Activated CD4-positive, alpha-beta T cell treated with anti-CD3 and anti-CD28 coated beads, Interleukin-2, amount 50 U/mL, for 1 hour (primary cell): Measurements from ENCODE around the gene NCBP3.

Experiments used
- DNase-seq: peaks from one replicate; pipeline ENCODE4 v3.0.0-alpha.2; 2020

The NCBP3 gene, protein sequence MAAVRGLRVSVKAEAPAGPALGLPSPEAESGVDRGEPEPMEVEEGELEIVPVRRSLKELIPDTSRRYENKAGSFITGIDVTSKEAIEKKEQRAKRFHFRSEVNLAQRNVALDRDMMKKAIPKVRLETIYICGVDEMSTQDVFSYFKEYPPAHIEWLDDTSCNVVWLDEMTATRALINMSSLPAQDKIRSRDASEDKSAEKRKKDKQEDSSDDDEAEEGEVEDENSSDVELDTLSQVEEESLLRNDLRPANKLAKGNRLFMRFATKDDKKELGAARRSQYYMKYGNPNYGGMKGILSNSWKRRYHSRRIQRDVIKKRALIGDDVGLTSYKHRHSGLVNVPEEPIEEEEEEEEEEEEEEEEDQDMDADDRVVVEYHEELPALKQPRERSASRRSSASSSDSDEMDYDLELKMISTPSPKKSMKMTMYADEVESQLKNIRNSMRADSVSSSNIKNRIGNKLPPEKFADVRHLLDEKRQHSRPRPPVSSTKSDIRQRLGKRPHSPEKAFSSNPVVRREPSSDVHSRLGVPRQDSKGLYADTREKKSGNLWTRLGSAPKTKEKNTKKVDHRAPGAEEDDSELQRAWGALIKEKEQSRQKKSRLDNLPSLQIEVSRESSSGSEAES

DNA sequence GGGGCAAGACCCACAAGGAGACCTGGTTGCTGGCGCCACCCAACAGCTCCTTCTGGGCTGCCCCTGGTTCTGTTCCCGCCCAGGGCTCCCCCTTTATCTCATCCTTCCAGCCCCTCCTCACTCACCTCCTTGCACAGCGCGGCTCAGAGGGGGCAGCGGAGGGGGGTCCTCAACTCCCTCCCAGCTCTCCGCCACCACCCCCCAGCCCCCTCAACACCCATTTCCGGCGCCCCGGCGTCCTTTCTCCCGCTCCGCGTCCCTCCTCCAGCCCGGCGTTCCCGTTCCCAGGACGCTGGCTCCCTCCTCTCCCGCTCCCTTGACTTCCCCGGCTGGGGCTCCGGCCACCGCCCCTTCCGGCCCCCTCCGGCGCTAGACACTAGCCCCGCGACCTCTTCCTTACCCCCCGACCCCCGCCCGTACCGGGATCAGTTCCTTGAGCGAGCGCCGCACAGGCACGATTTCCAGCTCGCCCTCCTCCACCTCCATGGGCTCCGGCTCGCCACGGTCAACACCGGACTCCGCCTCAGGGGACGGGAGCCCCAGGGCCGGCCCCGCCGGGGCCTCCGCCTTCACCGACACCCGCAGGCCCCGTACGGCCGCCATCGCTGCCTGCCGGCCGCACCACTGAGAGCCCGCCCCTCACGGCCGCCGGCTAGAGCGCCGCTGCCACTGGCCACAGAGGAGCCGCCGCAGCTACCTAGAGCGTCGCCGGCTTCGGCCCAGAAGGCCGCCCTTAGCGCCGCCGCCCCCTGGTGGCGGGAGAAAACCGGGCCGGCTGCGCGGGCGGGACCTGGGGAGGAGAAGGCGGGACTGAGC is at the start of gene NCBP3:
Gene NCBP3, minus strand, starts transcription at position 626 of the 816 bp plus-strand sequence. Its CDS starts 23 bp downstream, at position 603.
- peak; percentile 89 for DNase-seq

DNA sequence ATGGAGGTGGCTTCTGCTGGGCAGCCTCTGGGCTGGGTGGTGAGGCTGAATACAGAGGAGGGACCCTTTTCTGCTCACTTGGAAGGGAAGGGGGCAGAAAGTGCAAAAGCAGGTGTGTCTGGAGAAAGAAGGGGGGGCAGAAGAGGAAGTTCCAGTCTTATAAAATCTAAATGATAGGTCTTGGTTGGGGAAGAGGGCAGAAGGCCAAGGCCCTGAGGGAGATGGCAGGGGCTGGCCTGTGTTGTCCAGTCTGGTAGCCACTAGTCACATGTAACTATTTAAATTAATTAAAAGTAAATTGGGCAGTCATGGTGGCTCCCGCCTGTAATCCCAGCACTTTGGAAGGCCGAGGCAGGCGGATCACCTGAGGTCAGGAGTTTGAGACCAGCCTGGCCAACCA is 49.3 kb upstream of the NCBP3 start:
- DNase-seq: no peak

DNA sequence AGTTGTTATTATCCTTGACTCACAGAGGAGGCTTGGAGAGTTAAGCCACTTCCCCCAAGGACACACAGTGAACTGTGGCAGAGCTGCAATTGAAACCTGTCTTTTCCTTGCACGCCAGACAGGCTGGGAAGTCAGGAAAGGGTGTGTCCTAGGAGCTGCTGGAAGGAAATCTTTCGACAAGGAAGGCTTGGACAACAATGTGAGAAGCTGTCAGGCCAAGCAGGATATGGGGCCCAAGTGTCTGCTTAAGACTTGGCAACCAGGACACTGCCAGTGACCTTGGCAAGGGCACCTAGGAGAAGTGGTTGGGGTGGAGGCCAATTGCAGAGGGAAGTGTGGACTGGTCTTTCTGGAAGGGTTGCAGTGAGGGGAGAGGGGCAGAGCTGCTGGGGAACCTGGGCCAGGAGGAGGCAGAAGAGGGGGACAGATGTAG is 48.9 kb upstream of the NCBP3 start:
- DNase-seq: no peak

- DNase-seq: no peak
Measured at GRCh38 chr17:3894188-3894587, 48.1 kb upstream of the NCBP3 start.

- no peak for DNase-seq
Measured at GRCh38 chr17:3893720-3894116, 47.7 kb upstream of the NCBP3 start.

DNA sequence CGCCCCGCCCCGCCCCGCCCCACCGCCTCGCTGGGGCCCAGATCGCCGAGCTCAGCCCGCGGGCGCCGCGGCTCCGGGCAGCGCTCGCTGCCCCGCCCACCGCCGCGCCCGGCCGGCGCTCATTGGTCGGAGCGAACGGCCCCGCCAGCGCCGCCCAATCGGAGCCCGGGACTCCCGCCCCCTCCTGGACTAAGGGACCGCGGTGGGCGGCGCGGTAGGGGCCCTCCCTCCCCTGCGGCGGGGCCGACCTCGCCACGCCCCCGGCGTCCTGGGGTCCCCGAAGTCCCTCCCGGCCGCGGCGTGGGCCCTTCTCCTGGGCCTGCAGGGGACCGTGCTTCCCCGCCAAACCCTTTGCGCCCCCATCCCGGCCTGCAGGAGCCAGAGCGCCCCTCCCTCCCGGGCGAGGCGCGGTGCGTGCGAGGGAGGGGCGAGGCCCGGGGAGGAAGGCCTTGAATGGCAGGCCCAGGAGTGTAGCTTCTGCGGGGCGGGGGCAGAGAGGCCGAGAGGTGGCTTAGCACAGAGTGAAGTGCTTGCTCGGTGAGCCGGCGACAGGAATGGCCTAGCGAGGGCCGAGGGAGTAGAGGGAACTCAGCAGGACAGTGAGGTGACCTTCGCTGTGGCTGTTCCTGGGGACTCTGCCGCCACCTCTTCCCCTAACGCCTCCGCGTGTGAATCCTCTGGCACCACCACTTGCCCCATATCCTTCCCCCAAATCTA is 47.1 kb upstream of the NCBP3 start, which contains the start of gene CAMKK1:
Gene CAMKK1, minus strand, starts transcription at position 51 of the 717 bp plus-strand sequence. CDS start 7,366 bp downstream, outside the sequence.
- DNase-seq: peak; percentile 84

DNA sequence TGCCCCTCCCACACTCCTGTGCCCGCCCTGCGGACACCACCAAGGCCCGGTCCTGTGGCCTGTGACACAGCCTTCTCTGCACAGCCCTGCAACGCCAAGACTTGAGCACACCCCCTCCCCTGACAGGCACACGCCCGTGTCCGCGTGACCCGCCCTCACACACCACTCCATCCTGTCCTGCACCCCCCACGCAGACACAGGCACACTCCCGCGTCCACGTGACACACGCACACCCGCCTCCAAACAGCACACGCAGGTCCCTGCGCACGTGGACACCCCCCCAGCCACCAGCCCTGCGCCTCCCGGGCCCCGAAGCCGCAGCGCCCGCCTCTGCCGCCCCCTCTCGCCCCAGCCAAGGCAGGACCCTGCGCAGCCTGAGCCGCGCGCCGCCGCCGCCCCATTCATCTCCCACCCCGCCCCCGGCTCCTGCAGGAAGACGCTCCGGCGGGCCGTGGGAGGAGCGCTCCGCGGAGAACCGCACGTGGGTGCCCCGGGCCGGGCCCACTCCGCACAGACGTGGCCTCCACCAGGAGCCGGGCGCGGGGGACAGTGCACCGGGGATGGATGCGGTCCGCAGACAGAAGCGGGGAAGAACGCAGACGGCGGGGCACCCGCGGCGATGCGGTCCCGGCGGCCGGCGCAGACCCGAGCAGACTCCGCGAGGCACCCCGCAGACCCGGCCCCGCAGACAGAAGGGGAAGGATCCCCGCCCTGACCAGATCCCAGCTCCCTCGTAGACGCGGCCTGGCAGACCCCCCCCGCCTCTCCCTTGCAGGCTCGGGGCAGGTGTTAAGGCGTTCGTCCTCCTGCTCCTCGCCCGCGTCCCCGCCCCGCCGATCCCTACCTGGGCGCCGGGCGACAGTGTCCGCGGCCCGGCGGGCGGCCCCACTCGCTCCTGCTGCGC is 46.3 kb upstream of the NCBP3 start:
- DNase-seq: peak; percentile 74

DNA sequence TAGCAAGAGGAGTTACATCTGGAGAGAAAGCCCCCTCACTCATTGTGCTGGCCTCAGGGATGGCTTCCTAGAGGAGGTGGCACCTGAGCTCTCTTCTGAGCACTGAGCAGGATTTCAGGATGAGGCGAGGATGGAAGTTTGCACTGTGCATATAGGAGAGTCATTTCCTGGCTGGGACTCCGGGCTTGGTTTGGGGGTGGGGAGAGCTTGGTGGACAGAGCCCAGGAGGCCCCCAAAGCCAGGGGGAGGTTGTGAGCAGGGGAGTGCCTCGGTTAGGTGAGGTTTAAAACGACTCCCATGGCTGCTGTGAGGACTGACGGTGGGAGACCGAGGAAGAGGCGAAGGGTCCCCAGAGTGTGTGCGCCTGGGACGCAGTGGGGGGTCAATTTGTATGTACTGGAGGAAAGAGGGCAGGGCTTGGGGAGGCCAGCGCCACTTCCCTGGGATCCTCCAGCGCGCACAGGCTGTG is 45.6 kb upstream of the NCBP3 start:
- no peak for DNase-seq

GRCh38 chr17:3890878-3891219 is 44.8 kb upstream of the NCBP3 start:
- no peak for DNase-seq

- no peak for DNase-seq
Measured at GRCh38 chr17:3890082-3890877, 44.2 kb upstream of the NCBP3 start.

DNA sequence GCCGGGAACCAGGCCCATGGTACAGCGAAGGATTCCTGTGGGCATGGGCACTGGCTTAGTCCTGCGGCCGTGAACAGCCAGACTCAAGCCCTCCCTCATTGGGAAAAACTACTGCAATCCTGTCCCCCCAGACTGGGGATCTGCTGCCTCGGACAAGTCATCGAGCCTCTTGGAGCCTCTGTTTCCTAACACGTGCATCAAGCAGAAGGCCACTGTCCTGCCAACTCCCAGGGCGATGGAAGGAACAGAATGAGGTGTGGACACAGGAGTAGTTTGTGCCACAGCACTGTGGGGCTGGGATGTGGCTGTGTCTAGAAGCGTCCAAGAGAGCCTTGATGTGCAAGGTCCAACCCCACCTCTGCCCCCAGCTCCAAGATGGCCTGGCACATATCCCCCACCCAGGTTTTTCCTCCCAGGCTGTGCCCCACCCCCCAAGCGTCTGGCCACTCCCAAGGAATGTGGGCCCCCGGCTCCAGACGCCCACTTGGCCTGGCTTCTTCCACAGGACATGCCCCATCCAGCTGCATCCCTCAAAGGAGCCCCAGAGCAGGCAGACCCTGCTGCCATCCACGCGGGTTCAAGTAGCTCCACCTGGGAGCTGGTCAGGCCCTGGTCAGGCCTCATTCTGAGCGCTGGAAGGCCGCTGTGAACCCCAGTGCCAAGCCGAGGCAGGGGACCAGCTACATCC is 43.4 kb upstream of the NCBP3 start:
- DNase-seq: no peak

GRCh38 chr17:3888343-3889171 is 42.5 kb upstream of the NCBP3 start:
- DNase-seq: no peak

GRCh38 chr17:3887804-3888203 is 41.8 kb upstream of the NCBP3 start:
- no peak for DNase-seq

DNA sequence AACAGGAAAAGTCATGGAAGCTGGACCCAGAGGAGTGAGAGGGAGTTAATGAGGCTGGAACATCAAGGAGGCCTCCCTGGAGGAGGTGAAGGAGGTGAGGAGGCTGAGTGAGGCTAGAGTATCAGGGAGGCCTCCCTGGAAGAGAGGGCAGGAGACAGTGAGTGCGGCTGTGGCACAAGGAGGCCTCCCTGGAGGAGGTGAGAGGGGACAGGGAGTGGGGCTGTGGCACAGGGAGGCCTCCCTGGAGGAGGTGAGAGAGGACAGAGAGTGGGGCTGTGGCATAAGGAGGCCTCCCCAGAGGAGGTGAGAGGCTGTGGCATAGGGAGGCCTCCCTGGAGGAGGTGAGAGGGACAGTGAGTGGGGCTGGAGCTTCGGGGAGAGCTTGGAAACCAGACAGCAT is 41.3 kb upstream of the NCBP3 start:
- DNase-seq: no peak

DNA sequence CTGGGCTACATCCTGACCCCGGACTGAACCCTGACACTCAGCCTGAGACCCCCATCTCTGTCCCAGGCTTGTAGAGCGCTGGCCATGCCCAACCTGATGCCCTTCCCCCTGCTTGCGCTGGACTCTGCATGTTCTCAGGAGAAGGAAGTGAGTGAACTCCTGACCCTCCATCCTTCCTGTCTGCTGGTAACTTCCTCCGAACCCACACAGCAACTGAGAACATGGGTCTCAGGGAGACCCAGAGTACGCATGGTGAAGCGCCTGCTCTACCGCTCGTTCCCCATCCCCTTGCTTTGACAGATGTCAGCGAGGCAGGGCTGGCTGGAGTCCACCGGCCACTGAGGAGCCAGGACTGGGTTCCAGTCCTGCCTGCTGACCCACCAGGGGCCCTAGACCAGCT is 40.7 kb upstream of the NCBP3 start:
- DNase-seq: no peak

- DNase-seq: no peak
Measured at GRCh38 chr17:3885970-3886369, 39.9 kb upstream of the NCBP3 start.

DNA sequence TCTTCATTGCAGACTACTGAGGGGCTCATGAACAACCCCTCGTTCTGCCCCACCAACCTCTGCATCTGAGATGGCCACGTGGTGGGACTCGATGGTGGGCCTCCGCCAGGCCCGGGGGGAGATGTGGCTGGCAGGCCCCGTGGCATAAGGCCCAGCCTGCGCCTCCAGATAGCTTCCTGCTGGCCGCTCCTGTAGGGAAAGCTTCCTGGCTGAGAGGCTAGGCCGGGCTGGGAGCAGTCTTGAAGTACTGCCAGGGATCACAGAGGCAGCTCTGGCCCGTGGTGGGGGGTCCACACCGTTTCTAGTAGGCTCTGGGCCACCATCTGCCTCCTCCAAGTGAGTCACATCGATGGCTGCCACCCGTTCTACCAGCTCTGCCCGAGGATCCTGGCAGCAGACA is 39.2 kb upstream of the NCBP3 start:
- no peak for DNase-seq

DNA sequence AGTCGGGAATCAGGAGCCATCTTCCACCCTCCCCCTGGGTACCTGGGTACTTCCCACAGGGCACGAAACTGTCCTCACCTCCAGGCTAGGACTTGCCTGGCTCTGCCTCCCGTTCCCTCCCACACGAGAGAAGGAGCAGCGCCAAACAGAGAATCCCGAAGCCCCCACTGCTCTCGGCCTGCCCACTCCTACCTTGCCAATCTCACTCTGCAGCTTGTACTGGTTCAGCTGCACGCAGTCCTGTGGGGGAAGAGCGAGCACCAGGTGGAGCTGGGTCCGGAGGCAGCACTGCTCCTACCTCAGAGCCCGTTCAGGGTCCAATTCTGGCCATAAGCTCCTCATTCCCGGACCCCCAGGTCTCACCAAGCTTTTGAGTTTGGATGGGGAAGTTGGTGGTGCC is 38.1 kb upstream of the NCBP3 start:
- no peak for DNase-seq

DNA sequence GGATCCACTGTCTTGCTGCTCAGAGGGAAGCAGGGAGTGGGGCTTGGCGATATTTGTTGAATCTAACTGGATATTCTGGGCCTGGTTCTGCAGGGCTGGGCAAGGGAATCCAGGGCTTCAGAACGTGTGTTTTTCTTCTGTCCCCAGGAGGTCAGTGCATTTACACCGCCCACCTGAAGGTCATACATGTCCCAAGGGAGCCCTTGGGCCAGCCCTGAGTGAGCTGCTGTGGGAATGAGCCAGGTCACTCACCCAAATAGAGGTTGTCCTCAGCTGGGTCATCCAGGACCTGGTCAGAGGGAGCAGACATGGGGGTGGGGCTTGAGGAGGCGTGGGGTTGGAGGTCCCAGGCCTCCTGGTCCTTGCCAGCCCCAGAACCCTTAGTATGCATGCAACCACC is 36.2 kb upstream of the NCBP3 start:
- no peak for DNase-seq
